Effector CD8-positive, alpha-beta T cell (primary cell): ENCODE measurements around the gene C1RL.

ENCODE experiments used
- DNase-seq: peaks from one replicate; lab custom pipeline; 2025; lab: John Stamatoyannopoulos, UW
- total RNA-seq, 4 experiments: gene quantifications; one replicate each; lab custom pipeline; 2026; lab: John Stamatoyannopoulos, UW

Gene C1RL, protein sequence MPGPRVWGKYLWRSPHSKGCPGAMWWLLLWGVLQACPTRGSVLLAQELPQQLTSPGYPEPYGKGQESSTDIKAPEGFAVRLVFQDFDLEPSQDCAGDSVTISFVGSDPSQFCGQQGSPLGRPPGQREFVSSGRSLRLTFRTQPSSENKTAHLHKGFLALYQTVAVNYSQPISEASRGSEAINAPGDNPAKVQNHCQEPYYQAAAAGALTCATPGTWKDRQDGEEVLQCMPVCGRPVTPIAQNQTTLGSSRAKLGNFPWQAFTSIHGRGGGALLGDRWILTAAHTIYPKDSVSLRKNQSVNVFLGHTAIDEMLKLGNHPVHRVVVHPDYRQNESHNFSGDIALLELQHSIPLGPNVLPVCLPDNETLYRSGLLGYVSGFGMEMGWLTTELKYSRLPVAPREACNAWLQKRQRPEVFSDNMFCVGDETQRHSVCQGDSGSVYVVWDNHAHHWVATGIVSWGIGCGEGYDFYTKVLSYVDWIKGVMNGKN
- total RNA-seq: 9.0 to 30.3 (median 15.1) reads per million in 4 experiments

DNA sequence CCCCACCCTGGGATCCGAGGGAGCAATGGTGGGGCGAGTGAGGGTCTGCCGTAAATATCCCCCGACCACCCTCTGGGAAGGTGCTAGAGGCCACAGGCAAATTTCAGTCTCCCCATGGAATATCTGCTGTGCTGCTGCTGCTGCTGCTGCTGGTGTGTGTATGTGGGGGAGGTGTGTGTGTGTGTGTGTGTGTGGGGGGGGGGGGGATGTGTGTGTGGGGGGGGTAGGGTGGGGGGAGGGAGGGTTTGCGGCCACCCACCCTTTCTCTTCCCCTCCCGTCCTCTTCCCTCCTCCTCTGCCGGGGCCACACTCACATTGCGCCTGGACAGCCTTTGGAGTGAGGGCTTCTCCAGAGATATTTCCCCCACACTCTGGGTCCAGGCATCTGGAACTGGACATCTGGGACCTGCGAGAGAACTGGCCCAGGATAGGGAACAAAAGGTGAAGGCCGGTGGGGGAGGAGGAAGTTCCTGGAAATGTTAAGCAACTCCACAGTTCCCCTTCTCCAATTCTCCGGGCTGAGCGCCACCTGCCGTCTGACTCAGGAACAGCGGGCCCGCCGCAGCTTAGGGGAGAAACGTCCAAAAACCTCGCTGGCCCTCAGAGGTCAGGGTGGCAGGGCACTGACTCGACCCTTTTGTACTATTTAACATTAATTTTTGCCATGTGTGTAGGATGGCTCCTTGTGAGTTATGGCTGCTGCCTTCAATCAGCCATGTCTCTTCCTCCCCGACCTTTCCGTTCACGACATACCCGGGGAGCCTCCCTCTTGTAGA lies at the start of gene C1RL:
Gene C1RL, minus strand, starts transcription at position 419 of the 776 bp plus-strand sequence. Its CDS starts 34 bp downstream, at position 385.
- peak; percentile 79 for DNase-seq

DNA sequence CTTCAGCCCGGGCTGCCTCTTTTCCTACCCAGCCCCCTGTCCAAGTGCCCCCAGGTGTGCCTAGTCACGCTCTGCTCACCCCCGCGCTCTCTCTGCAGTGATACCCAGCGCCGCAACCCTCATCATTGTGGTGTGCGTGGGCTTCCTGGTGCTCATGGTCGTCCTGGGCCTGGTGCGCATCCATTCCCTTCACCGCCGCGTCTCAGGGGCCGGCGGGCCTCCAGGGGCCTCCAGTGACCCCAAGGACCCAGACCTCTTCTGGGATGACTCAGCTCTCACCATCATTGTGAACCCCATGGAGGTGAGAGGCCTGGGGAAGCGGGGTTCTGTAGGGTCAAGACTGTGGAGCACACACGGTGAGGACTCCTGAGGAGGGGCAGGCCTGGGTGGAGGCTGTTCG lies 48.4 kb upstream of the C1RL start:
- no peak for DNase-seq

DNA sequence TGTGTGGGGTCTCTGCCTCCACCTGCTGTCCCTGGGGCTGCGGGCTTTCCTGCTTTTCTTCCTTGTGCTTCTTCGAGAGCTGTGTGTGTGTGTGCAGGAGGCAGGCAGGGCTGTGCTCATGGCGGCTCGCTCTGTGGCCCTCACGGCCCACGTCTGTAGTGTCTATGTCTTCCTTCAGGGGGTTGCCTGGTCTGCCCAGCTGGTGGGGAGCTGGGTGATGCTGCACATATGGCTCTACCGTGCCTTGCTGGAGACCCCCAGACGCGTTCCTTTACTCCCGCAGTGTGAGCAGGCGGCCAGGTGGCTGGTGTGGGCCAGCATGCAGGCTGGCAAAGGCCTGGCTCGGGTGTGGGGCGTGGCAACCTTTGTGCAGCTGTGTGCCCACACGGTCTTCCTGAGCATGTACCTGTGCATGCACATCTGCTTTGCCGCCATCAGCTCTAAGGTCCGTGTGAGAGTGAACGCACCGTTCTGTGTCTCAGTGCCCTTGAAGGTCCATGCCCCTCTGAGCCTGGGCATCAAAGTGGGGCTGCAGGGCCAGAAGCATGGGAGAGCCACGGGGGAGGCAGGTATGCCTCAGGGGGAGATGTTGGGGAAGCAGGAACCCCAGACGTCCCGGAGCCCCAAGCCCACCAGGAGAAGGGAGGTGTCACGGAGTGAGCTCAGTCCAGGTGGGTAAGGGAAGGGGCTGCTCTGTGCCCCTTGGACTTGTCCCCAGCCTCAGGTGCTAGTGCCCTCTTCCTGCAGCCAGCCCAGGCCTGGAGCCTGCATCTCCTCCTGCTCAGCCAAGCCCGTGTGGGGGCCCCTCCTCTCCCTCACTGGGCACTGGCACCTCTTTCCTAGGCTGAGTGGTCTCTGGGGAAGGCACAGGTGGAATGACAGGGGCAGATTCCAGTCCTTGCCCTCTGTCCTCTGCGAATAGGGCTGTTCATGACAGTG lies 47.5 kb upstream of the C1RL start:
- DNase-seq: no peak

DNA sequence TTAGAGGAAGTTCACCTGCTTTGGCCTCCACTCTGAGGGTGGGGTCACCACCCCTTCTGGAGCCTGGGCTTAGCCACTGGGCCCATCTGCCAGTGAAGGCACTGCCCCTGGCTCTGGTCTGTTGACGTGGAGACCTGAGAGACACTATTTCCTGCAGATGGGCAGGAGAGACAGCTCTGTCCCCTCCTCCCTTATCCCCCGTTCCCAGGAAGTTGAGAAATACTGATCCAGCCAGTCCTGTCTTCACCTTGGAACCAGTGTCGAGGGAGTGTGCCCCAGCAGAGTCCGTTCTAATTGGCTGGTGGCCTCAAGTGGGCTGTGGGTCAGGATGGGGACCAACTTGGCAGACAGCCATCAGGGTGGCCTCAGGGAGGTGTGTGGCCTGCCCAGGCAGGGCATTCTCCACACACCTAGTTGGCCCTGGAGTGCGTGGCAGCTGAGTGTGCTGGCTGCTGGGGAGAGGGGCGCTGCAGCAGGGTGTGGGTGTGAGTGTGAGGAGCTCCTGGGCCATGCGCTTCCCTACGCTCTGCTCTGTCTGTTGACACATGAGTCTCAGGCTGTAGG lies 46.5 kb upstream of the C1RL start:
- no peak for DNase-seq

DNA sequence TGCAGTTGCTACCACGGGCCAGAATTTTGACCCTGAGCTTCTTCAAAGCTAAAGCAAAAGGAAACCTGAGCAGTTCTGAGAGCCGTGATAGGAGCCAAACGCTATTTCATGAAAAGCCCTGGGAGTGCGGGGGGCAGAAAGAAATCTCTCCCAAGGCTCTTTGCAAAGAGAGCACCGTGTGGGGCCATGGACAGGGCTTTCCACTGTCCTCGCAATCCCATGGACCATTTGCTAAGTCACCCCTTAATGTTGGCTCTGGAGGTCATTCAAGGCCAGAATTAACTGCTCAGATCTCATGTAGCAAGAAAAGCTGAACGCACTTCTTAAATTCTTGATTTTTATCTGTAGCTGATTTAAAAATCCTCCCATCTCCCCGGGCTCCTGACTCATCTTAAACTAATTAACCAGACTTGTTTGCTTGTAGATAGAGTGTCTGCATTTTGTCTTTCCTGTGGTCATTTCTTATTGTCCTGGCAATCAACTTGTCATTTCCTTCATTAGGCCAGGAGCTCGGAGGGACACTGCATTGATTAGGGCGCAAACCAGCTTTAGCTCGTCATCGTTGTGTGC lies 46.0 kb upstream of the C1RL start:
- DNase-seq: no peak

DNA sequence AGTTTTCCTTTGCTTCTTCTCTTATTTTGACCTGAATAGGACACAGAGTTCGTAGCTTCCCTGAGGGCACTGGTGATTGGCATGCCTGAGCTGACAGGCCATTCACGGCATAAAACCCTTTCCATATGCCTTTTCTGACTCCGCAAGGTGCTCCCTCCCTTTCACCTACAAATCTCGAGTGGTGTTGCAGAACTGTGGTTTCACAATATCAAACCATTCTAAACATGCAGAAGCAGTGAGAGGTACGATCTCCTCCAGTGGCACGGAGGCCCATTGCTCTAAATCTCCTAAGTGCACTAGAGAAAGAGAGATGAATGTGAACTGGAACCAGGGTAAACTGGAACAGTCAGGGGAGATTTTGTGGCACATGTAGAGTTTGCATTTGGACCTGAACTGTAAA lies 45.0 kb upstream of the C1RL start:
- DNase-seq: no peak

DNA sequence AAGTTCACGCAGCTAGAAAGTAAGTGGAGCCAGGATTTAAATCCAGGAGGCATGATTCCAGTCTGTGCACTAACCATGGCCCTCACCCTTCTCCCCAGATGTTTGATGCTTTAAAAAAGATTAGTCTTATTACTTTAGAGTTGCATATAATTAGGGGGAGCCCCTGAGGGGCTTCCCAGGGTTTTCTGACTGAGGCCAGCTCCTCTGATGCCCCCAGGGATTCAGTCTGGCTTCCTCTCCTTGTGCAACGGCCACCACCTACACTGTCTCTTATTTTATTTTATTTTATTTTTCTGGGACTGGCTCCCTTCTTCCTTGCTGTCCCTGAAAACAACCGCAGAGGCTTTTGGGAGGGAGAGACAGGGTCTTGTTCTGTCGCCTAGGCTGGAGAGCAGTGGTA lies 43.8 kb upstream of the C1RL start:
- DNase-seq: no peak

DNA sequence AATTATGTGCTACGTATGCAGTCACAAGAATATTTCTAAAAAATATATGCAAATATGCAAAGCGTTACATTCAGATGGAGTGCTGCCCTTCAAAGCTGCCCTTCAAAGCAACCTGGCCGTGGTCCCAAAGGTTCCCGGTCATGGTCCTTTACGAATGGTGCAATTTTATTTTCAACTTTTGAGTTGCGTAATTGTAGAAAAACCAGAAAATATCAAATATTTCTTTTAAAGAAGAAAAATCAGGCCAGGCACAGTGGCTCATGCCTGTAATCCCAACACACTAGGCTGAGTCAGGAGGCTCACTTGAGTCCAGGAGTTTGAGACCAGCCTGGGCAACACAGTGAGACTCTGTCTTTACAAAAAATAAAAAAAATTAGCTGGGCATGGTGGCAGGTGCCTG lies 42.5 kb upstream of the C1RL start:
- DNase-seq: no peak

DNA sequence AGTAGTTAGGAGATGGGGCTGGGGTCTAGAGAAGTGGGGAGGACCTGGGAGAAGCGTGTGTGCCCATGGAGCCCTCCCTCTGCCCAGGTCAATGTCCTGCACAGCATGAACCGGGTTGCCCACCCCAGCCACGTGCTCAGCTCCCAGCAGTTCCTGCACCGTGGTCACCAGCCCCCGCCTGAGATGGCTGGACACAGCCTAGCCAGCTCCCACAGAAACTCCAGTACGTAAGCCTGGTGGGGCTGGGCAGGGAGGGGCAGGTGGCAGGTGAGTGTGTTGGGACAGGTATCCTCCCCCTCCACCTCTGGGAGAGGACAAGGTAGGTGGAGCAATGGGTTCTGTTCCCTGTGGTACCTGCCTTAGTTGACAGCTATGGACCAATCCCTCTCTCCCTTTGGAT lies 41.8 kb upstream of the C1RL start:
- no peak for DNase-seq

DNA sequence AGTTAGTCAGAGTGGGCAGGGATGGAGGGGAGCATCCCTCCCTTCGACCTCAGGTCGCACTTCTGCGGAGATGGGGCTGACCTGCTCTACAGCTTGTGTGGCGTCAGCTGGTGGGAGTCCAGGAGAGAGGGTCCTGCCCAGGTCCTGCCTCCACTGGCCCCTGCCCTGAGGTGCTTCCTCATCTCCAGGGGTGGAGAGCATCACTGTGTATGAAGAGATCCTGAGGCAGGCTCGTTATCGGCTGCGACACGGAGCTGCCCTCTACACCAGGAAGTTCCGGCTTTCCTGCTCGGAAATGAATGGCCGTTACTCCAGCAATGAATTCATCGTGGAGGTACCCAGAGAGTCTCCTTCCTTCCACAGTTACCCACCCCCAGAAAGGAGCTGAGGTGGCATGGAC lies 41.3 kb upstream of the C1RL start:
- no peak for DNase-seq

DNA sequence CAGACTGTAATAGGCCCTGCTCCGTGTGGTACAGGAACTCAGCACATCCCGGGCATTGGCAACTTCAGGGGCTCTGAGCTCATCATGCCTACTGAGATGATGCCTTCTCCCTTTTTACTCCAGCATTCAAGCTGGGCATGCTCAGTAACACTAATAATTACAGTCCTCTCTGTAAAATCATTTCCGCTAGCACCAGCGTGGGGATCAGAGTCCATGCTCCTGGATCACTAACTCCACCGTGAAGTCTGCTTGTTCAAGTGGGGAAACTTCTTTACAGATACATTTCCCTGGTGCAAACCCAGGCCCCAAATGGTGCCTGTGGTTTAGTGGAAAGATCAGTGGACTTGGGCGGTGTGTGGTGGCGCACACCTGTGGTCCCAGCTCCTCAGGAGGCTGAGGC lies 37.9 kb upstream of the C1RL start:
- no peak for DNase-seq

DNA sequence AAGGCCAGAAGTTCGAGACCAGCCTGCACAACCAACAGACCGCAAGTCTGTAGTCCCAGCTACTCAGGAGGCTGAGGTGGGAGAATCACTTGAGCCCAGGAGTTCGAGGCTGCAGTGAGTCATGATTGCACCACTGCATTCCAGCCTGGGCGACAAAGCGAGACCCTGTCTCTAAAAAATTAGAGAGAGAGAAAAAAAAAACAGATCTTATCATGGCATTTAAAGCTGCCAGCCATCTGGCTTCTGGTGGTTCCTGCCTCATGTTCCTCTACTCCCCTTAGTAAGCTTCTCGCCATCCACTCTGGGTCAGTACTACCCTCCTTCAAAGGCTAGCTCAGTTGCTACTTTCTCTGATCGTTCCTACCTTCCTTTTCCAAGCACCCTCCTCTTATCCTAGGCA lies 37.2 kb upstream of the C1RL start:
- no peak for DNase-seq

DNA sequence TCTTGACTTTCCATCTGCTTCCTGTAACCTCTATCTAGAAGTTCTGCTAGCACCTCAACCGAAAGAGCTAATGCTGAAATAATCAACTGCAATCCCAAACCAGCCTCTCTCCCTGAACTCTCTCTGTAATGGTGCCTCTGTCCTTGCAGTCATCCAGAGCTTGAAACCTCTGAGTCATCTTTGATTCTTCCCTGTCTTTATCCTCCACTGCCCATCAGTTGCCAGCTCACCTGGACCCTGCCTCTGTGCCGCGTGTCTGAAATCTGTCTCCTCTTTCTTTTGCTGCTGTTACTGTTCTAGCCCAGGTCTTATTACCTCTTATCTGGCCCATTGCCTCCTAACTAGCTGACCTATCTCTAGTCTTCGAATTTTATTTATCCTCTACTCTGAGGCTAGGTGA lies 36.7 kb upstream of the C1RL start:
- no peak for DNase-seq

DNA sequence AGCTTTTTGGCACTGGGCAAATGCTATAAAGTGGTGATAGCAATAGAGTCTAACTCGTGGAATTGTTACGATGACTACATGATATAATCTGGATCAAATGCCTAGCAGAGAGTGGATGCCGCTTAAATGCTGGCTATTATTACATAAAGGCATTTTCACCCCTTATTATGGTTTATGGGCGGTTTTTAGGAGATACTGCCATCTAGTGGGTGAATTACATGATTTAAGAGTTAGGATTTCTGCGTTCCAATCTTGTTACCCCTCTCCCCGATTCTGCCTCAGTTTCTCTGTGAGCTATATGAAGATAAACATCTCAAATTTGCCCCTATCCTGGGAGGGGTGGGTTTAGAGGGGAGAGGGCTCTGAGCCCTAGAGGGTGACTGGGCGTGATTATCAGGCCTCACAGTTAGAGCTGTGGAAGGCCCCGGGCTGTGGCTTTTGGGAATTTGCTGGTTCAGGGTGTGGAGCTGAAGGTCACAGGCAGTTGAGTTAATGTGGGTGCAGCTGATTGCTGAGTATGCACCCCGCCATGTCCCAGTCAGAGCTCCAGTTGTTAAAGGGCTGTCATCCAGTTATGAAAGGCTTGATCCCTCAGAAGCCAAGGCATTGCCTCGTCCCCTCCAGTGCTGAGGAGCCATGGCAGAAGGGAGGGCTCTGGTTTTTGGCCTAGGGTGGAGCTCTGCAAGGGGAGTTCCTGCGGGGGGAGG lies 35.6 kb upstream of the C1RL start:
- DNase-seq: no peak

DNA sequence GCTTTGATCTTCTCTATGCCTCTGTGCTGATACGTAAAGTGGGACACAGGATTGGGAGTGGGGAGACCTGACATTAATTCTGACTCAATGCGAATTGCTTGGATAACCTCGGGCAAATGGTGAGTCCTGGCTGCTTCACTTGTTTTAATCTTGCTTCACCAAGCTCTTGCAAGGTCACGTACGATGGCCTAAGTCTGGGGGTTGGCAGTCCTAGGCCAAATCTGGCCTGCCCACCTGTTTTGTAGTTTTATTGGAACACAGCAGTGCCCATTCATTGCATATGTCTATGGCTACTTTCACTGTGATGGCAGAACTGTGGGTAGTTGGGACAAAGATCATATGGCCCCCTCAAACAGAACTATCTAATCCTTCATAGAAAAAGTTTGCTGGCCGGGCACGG lies 34.5 kb upstream of the C1RL start:
- no peak for DNase-seq

DNA sequence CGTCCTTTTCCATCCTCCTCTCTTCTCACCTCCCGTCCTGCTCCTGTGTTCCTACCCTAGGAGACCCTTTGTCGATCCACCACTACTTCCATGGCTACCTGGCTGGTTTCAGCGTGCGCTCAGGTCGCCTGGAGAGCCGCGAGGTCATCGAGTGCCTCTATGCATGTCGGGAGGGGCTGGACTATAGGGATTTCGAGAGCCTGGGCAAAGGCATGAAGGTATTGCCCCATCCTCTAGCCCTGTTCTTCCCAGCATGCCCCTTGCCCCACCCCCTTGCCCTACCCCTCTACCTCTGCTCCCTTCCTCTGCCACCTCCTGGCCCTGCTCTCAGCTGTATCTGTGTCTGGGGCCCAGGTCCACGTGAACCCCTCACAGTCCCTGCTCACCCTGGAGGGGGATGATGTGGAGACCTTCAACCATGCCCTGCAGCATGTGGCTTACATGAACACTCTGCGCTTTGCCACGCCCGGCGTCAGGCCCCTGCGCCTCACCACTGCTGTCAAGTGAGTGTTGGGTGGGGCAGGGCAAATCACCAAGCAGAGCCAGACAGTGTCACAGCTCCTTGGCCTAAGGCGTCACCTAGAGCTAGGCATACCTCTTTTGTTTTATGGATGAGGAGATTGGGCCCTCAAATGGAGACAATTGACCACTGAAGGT lies 33.9 kb upstream of the C1RL start:
- no peak for DNase-seq

DNA sequence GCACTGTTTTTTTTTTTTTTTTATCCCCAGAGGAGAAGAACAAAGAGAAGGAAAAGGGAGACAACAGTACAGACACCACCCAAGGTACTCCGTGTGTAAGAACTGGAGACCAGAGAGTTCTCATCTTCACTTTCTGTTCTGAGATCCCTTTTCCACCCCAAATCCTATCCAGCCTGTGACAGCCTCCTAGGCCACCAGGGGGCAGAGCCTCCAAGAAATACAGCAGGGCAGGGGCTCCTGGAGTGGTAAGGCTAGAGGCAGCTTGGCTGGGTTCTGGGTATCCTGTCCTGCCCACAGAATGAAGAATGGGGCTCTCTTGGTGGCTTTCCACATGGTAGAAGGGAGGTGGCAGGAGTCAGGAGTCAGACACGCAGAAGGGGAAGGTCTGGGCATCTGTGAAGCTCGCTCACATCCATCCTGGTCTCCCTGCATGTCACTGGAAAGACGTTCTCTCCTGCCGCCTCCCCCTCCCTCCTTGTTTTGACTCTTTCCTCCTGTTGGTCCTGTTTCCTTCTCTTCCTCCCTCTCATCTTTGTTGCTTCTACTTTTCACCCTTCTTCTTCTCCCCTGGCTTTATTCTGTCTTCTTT lies 33.1 kb upstream of the C1RL start:
- peak; percentile 28 for DNase-seq

DNA sequence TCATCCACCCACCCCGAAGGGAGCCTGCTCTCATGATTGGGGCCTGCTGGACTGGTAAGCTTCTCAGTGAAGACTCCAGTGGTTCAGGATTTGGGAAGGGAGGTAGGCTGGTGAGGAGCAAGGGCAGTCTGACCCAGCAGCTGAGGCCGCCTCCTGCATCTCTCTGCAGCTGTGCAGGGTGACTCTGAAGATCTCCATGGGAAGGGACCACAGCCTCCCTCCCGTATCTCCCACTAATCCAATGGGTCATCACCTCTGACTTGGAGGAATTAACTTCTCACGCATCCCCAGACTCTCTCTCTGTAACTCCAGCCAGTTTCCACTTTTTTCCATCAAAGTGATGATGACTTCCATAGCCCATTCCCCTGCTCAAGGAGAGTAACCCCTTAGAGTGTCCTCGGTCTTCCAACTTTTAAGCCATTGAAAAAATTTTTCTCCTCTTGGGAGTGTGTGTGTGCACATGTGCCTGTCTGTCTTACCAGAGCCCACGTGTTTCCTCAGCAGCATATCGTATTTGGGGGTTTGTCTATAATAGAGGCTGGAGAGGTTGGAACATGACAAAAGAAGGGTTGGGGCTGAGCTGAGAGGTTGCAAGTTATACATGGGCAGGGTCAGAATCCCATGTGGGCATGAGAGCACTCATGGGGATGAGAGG lies 32.5 kb upstream of the C1RL start:
- no peak for DNase-seq

DNA sequence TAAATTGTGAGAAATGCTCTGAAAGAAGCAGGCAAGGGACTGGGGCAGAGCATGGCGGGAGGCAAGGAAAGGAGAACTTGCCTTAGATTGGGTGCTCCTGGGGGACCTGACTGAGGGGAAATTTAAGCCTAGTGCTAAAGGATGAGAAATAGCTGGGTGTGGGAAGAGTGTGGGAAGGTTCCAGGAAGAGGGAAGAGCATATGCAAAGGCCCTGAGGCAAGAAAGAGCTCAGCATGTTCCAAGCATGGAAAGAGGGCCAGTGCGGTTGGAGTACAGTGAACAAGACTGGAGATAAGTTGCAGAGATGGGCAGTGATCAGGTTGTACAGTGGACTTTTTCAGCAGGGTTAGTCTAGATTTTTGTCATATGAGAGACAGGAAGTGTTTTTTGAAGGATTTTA lies 30.2 kb upstream of the C1RL start:
- DNase-seq: no peak
